ENCODE results near the gene CD53. TPM values are rescaled to one million over a fixed set of nuclear protein-coding genes. Genes with fewer than 3 reads are reported as not detected.
A peak's percentile ranks its signal among the peaks of the same experiment; 100 is the strongest.
"Not testable (repeated sequence)": the region's sequence is repeated elsewhere in the genome, so short reads cannot be mapped to it uniquely, and the experiment has no call there.

The CD53 gene, protein sequence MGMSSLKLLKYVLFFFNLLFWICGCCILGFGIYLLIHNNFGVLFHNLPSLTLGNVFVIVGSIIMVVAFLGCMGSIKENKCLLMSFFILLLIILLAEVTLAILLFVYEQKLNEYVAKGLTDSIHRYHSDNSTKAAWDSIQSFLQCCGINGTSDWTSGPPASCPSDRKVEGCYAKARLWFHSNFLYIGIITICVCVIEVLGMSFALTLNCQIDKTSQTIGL
- total RNA-seq (2022) (not detected in 2 replicates), Bru-seq, nascent RNA (percentile 6 among the genes with signal in this experiment), BruChase-seq, experiment 1, labeled RNA remaining after a 6-hour chase (not detected), BruChase-seq, experiment 2, labeled RNA remaining after a 2-hour chase (not detected)
- long read RNA-seq = 0 reads

DNA sequence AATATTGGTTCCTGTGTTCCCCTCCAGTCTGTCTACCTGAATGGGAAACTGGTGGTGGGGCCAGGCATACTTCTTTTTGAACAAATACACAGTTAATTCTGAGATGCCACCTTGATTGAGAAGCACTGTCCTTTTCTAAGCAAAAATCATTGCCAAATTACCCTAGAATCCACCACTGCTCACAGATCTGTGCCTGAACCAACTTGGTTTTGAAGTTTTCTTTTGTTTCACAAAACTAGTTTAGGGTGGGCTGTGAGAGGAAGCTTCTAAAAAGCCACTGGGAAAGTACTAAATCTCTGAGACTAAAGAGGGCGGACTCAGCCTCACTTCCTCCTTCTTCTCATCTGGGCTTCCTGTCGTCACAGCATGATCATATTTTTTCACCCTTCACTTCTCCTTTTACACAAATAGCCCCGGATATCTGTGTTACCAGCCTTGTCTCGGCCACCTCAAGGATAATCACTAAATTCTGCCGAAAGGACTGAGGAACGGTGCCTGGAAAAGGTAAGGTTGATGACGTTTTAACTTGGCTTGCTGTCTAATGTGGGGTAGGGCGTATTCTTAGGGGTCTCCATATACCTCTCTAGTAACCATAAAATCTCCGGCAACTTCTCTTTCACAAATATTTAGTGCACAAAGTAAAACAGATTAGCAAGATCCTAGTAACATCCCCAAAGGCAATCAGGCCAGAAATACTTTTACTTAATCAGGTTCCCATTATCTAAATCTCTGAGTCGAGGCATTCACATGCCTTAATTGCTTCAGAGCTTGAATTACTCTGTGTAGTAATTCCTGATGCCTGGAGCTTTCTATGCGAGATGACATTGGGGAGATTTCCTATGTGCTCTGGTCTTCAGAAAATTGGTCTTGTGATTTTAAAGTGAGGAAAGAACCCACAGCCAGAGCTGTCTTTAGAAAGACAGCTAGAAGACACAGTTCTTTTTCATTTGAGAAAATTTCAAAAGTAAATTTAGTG lies at the start of gene CD53:
Gene CD53, plus strand, starts transcription at position 404 of the 976 bp plus-strand sequence. CDS start 18,261 bp downstream, outside the sequence.
- H3K27me3 Mint-ChIP-seq (ENCODE audit: unreplicated experiment) = peaks cover 19% of the 10 kb centered on the region
- intact Hi-C loops (cut with micrococcal nuclease; ENCODE audit: unreplicated experiment) = no loop called here
- TF ChIP-seq CTCF (IDR thresholded peaks at IDR 0.05; ENCODE audit: unreplicated experiment) = no peak
- BruUV-seq (replicated peaks) = no TSS peak
- CTCF ChIA-PET = no interaction called here
- H3K4me3 Mint-ChIP-seq (ENCODE audit: low read depth, unreplicated experiment) = no peak within 1 kb of the TSS
- H3K36me3 Mint-ChIP-seq (ENCODE audit: insufficient read depth, unreplicated experiment) = no peaks in the 10 kb centered on the region
- DNase-seq = no peak
- H3K27ac Mint-ChIP-seq (ENCODE audit: unreplicated experiment) = no peak within 1 kb of the TSS
- no peaks in the 10 kb centered on the region for H3K4me1 Mint-ChIP-seq (ENCODE audit: low read depth, unreplicated experiment)
- H3K9me3 Mint-ChIP-seq (ENCODE audit: low read depth, unreplicated experiment) = no peaks in the 10 kb centered on the region

- H3K27ac Mint-ChIP-seq (ENCODE audit: unreplicated experiment) = no peak overlapping the region
- H3K9me3 Mint-ChIP-seq (ENCODE audit: low read depth, unreplicated experiment) = no peaks in the 10 kb centered on the region
- H3K4me3 Mint-ChIP-seq (ENCODE audit: low read depth, unreplicated experiment) = no peak overlapping the region
- no peaks in the 10 kb centered on the region for H3K36me3 Mint-ChIP-seq (ENCODE audit: insufficient read depth, unreplicated experiment)
- H3K4me1 Mint-ChIP-seq (ENCODE audit: low read depth, unreplicated experiment) = no peaks in the 10 kb centered on the region
- CTCF ChIA-PET = no interaction called here
- intact Hi-C loops (cut with micrococcal nuclease; ENCODE audit: unreplicated experiment) = no loop called here
- no peak for TF ChIP-seq CTCF (IDR thresholded peaks at IDR 0.05; ENCODE audit: unreplicated experiment)
- BruUV-seq (replicated peaks) = no TSS peak
- DNase-seq = no peak
- H3K27me3 Mint-ChIP-seq (ENCODE audit: unreplicated experiment) = peaks cover 35% of the 10 kb centered on the region
Observed at GRCh38 chr1:110824192-110824591, 48.8 kb upstream of the CD53 start.

- peak; percentile 40 for TF ChIP-seq CTCF (IDR thresholded peaks at IDR 0.05; ENCODE audit: unreplicated experiment)
- H3K36me3 Mint-ChIP-seq (ENCODE audit: insufficient read depth, unreplicated experiment) = no peaks in the 10 kb centered on the region
- H3K27me3 Mint-ChIP-seq (ENCODE audit: unreplicated experiment) = peaks cover 20% of the 10 kb centered on the region
- CTCF ChIA-PET = interaction anchor here (0.6 kb wide), 1 partner anchor 114 kb away, joined by 3 read pairs; no protein-coding TSS in a partner anchor
- no peak overlapping the region for H3K27ac Mint-ChIP-seq (ENCODE audit: unreplicated experiment)
- H3K4me3 Mint-ChIP-seq (ENCODE audit: low read depth, unreplicated experiment) = no peak overlapping the region
- H3K9me3 Mint-ChIP-seq (ENCODE audit: low read depth, unreplicated experiment) = no peaks in the 10 kb centered on the region
- H3K4me1 Mint-ChIP-seq (ENCODE audit: low read depth, unreplicated experiment) = no peaks in the 10 kb centered on the region
- intact Hi-C loops (cut with micrococcal nuclease; ENCODE audit: unreplicated experiment) = no loop called here
- BruUV-seq (replicated peaks) = no TSS peak
- DNase-seq = peak; percentile 8
Observed at GRCh38 chr1:110829955-110830553, 42.9 kb upstream of the CD53 start.

DNA sequence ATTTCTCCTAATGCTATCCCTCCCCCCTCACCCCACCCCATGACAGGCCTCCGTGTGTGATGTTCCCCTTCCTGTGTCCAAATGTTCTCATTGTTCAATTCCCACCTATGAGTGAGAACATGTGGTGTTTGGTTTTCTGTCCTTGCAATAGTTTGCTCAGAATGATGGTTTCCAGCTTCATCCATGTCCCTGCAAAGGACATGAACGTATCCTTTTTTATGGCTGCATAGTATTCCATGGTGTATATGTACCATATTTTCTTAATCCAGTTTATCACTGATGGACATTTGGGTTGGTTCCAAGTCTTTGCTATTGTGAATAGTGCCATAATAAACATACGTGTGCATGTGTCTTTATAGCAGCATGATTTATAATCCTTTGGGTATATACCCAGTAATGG lies 39.2 kb upstream of the CD53 start:
- intact Hi-C loops (cut with micrococcal nuclease; ENCODE audit: unreplicated experiment); BruUV-seq (replicated peaks); CTCF ChIA-PET; H3K4me1 Mint-ChIP-seq (ENCODE audit: low read depth, unreplicated experiment); H3K36me3 Mint-ChIP-seq (ENCODE audit: insufficient read depth, unreplicated experiment); DNase-seq; H3K4me3 Mint-ChIP-seq (ENCODE audit: low read depth, unreplicated experiment); H3K27ac Mint-ChIP-seq (ENCODE audit: unreplicated experiment); H3K27me3 Mint-ChIP-seq (ENCODE audit: unreplicated experiment); H3K9me3 Mint-ChIP-seq (ENCODE audit: low read depth, unreplicated experiment): not testable (repeated sequence)

All from Calu3 (cell line).